ENCODE results near the gene DCAF17.

Gene DCAF17

DNA sequence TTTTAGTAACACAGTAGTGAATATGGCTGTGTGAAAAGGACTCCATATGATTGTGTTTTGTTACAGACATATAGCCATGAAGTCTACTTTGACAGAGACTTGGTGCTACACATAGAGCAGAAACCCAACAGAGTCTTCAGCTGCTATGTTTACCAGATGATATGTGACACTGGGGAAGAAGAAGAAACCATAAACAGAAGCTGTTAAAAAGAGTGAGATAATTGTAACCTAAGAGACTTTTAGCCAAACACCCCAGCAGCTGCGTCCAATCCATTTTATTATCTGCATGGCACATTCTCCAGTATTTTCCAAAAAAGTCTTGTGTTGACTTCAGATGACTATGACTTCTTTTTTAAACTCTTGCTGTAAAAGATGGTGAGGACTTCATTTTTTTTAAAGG is 46.9 kb downstream of the DCAF17 start:
- TF ChIP-seq, protein P1, sequence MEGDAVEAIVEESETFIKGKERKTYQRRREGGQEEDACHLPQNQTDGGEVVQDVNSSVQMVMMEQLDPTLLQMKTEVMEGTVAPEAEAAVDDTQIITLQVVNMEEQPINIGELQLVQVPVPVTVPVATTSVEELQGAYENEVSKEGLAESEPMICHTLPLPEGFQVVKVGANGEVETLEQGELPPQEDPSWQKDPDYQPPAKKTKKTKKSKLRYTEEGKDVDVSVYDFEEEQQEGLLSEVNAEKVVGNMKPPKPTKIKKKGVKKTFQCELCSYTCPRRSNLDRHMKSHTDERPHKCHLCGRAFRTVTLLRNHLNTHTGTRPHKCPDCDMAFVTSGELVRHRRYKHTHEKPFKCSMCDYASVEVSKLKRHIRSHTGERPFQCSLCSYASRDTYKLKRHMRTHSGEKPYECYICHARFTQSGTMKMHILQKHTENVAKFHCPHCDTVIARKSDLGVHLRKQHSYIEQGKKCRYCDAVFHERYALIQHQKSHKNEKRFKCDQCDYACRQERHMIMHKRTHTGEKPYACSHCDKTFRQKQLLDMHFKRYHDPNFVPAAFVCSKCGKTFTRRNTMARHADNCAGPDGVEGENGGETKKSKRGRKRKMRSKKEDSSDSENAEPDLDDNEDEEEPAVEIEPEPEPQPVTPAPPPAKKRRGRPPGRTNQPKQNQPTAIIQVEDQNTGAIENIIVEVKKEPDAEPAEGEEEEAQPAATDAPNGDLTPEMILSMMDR (IDR thresholded peaks at IDR 0.05; ENCODE audit: borderline replicate concordance, insufficient read depth, low read depth, low read length) = no peak
- H3K4me3 ChIP-seq (ENCODE audit: low read depth, low read length) = no peak overlapping the region

GRCh38 chr2:171482308-171482707 is 48.3 kb downstream of the DCAF17 start:
- TF ChIP-seq, protein P1 (IDR thresholded peaks at IDR 0.05; ENCODE audit: borderline replicate concordance, insufficient read depth, low read depth, low read length) = no peak
- H3K4me3 ChIP-seq (ENCODE audit: low read depth, low read length) = no peak overlapping the region

DNA sequence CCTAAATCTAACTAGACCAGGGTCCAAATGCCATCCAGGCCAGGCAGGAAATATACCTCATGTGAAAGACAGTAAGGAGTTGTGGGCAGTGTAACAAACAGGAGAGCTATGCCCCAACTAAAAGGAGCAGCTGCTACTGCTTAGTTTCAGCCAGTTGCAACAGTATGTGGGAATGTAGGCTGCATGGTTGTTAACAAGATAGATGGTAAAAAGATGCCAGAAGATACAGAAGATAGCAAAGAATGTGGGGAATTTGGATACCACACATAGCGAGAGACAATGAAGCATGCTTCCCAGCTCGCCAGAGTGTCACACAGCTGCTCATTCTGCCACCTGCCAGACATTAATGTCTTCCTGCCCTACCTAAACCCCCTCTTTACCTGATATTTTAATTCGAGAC is 48.9 kb downstream of the DCAF17 start:
- TF ChIP-seq, protein P1 (IDR thresholded peaks at IDR 0.05; ENCODE audit: borderline replicate concordance, insufficient read depth, low read depth, low read length) = no peak
- H3K4me3 ChIP-seq (ENCODE audit: low read depth, low read length) = no peak overlapping the region

GRCh38 chr2:171483793-171484192 is 49.8 kb downstream of the DCAF17 start:
- TF ChIP-seq, protein P1 (IDR thresholded peaks at IDR 0.05; ENCODE audit: borderline replicate concordance, insufficient read depth, low read depth, low read length) = no peak
- no peak overlapping the region for H3K4me3 ChIP-seq (ENCODE audit: low read depth, low read length)

- H3K4me3 ChIP-seq (ENCODE audit: low read depth, low read length) = no peak overlapping the region
- TF ChIP-seq, protein P1 (IDR thresholded peaks at IDR 0.05; ENCODE audit: borderline replicate concordance, insufficient read depth, low read depth, low read length) = no peak
Observed at GRCh38 chr2:171485116-171485515, 51.1 kb downstream of the DCAF17 start.

DNA sequence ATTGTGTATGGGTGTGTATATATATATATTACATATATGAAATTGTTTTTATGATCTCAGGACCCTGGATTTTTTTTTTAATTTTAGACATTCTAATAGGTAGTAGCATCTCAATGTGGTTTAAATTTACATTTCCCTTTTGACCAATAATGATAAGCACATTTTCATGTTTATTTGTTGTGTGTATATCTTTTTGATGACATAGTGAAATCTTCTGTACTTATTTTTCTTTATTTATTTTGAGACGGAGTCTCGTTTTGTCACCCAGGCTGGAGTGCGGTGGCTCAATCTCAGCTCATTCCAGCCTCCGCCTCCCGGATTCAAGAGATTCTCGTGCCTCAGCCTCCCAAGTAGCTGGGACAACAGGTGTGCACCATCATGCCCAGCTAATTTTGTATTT is 53.2 kb downstream of the DCAF17 start:
- H3K4me3 ChIP-seq (ENCODE audit: low read depth, low read length) = no peak overlapping the region
- TF ChIP-seq, protein P1 (IDR thresholded peaks at IDR 0.05; ENCODE audit: borderline replicate concordance, insufficient read depth, low read depth, low read length) = no peak

- no peak overlapping the region for H3K4me3 ChIP-seq (ENCODE audit: low read depth, low read length)
- TF ChIP-seq, protein P1 (IDR thresholded peaks at IDR 0.05; ENCODE audit: borderline replicate concordance, insufficient read depth, low read depth, low read length) = no peak
Observed at GRCh38 chr2:171487803-171488259, 53.8 kb downstream of the DCAF17 start.
